HG03060 (cell line): Measurements from ENCODE around the gene PPM1L.

Experiments
- ATAC-seq: cut with Tn5 transposase; IDR thresholded peaks from one replicate; pipeline ENCODE4 v1.9.1; 2021; ENCODE audit warnings: low read depth, moderate number of reproducible peaks; ENCODE audit not compliant: unreplicated experiment

Gene PPM1L

GRCh38 chr3:160804762-160805161, 48.7 kb downstream of the PPM1L start:
- ATAC-seq = no peak

GRCh38 chr3:160806094-160806493, 50.1 kb downstream of the PPM1L start:
- no peak for ATAC-seq

- ATAC-seq = no peak
Observed at GRCh38 chr3:160806686-160807085, 50.7 kb downstream of the PPM1L start.

GRCh38 chr3:160808838-160809237, 52.8 kb downstream of the PPM1L start:
- ATAC-seq = no peak

GRCh38 chr3:160809453-160809852, 53.4 kb downstream of the PPM1L start:
- no peak for ATAC-seq

GRCh38 chr3:160810362-160811236, 54.6 kb downstream of the PPM1L start:
- no peak for ATAC-seq

- ATAC-seq = no peak
Observed at GRCh38 chr3:160811237-160811548, 55.2 kb downstream of the PPM1L start.

GRCh38 chr3:160812304-160812703, 56.3 kb downstream of the PPM1L start:
- no peak for ATAC-seq

- ATAC-seq = no peak
Observed at GRCh38 chr3:160815280-160815679, 59.2 kb downstream of the PPM1L start.

GRCh38 chr3:160820022-160820421, 64.0 kb downstream of the PPM1L start:
- no peak for ATAC-seq

- ATAC-seq = no peak
Observed at GRCh38 chr3:160820430-160820829, 64.4 kb downstream of the PPM1L start.

- no peak for ATAC-seq
Observed at GRCh38 chr3:160822936-160823335, 66.9 kb downstream of the PPM1L start.

- no peak for ATAC-seq
Observed at GRCh38 chr3:160825311-160825800, 69.3 kb downstream of the PPM1L start.

- ATAC-seq = no peak
Observed at GRCh38 chr3:160826408-160826807, 70.4 kb downstream of the PPM1L start.

GRCh38 chr3:160826991-160827390, 71.0 kb downstream of the PPM1L start:
- no peak for ATAC-seq

- no peak for ATAC-seq
Observed at GRCh38 chr3:160827516-160827915, 71.5 kb downstream of the PPM1L start.

GRCh38 chr3:160828880-160829279, 72.8 kb downstream of the PPM1L start:
- no peak for ATAC-seq

- ATAC-seq = no peak
Observed at GRCh38 chr3:160829486-160830009, 73.5 kb downstream of the PPM1L start.

GRCh38 chr3:160830796-160831195, 74.8 kb downstream of the PPM1L start:
- ATAC-seq = no peak

- no peak for ATAC-seq
Observed at GRCh38 chr3:160831401-160831800, 75.4 kb downstream of the PPM1L start.

- no peak for ATAC-seq
Observed at GRCh38 chr3:160837394-160837980, 81.5 kb downstream of the PPM1L start.

GRCh38 chr3:160840590-160840989, 84.6 kb downstream of the PPM1L start:
- ATAC-seq = no peak
